Calu3 (cell line): Measurements from ENCODE around the gene RAB11FIP4. TPM values are rescaled to one million over a fixed set of nuclear protein-coding genes. Genes with fewer than 3 reads are reported as not detected.
A peak's percentile ranks its signal among the peaks of the same experiment; 100 is the strongest.

ENCODE experiments used
- BruUV-seq: library from RNA; stranded (reverse); fragments of 400-500 nt; replicated peaks from 2 replicates; lab custom pipeline; 2021; lab: Mats Ljungman, UMichigan
- CTCF ChIA-PET: fragments of 300-600 bp; sonication (Branson Sonifier 250); formaldehyde crosslinking; loops from one replicate; lab custom pipeline; 2022; ENCODE audit warnings: antibody characterized with exemption; lab: Charles Lee
- DNase-seq: peaks from one replicate; pipeline ENCODE4 v3.0.0; 2022
- H3K27ac Mint-ChIP-seq: one replicate; pipeline ENCODE4 v1.8.0; 2022; ENCODE audit warnings: mixed read lengths; ENCODE audit not compliant: unreplicated experiment
- H3K27me3 Mint-ChIP-seq: one replicate; pipeline ENCODE4 v1.8.0; 2022; ENCODE audit warnings: mixed read lengths; ENCODE audit not compliant: unreplicated experiment
- H3K36me3 Mint-ChIP-seq: one replicate; pipeline ENCODE4 v1.8.0; 2022; ENCODE audit warnings: mild to moderate bottlenecking, moderate library complexity, mixed read lengths; ENCODE audit not compliant: insufficient read depth, unreplicated experiment
- H3K4me1 Mint-ChIP-seq: one replicate; pipeline ENCODE4 v1.8.0; 2022; ENCODE audit warnings: mild to moderate bottlenecking, low read depth, mixed read lengths; ENCODE audit not compliant: unreplicated experiment
- H3K4me3 Mint-ChIP-seq: one replicate; pipeline ENCODE4 v1.8.0; 2022; ENCODE audit warnings: mild to moderate bottlenecking, low read depth, moderate library complexity, mixed read lengths; ENCODE audit not compliant: unreplicated experiment
- H3K9me3 Mint-ChIP-seq: one replicate; pipeline ENCODE4 v1.8.0; 2022; ENCODE audit warnings: low read depth, mixed read lengths; ENCODE audit not compliant: unreplicated experiment
- CTCF ChIP-seq: fragments of 200-600 bp; IDR thresholded peaks from one replicate; pipeline ENCODE4 v1.8.0; 2022; ENCODE audit warnings: antibody characterized with exemption; ENCODE audit not compliant: unreplicated experiment
- intact Hi-C: fragments of 100-400 bp; cut with micrococcal nuclease; formaldehyde crosslinking; loops from one replicate; pipeline ENCODE4 v1.10.0; 2022; ENCODE audit not compliant: unreplicated experiment
- total RNA-seq: library from RNA; stranded (reverse); gene quantifications from 2 replicates; pipeline ENCODE4 v1.2.3, GENCODE V29; 2022

Gene RAB11FIP4
- total RNA-seq, 1 experiment from 2014 or later, result 27.9 TPM

- Mint-ChIP-seq H3K36me3 (peaks cover 18% of the 10 kb centered on the region), H3K4me1 (peaks cover 8% of the 10 kb centered on the region), H3K9me3 (no peaks in the 10 kb centered on the region), H3K27me3 (no peaks in the 10 kb centered on the region), H3K27ac (no peak overlapping the region), H3K4me3 (no peak overlapping the region)
- no peak for TF ChIP-seq CTCF
- no TSS peak for BruUV-seq
- intact Hi-C loops, result no loop called here
- DNase-seq, result no peak
- CTCF ChIA-PET, result no interaction called here
Measured at GRCh38 chr17:31530391-31530985, 139.0 kb downstream of the RAB11FIP4 start.

GRCh38 chr17:31531336-31531980, 140.0 kb downstream of the RAB11FIP4 start:
- Mint-ChIP-seq H3K9me3 (no peaks in the 10 kb centered on the region), H3K4me1 (peaks cover 8% of the 10 kb centered on the region), H3K27me3 (no peaks in the 10 kb centered on the region), H3K4me3 (no peak overlapping the region), H3K36me3 (peaks cover 12% of the 10 kb centered on the region), H3K27ac (no peak overlapping the region)
- no peak for DNase-seq
- TF ChIP-seq CTCF, result no peak
- CTCF ChIA-PET, result no interaction called here
- intact Hi-C loops, result no loop called here
- BruUV-seq, result no TSS peak

- CTCF ChIA-PET, result no interaction called here
Measured at GRCh38 chr17:31532081-31532480, 140.6 kb downstream of the RAB11FIP4 start.

GRCh38 chr17:31532526-31532925, 141.1 kb downstream of the RAB11FIP4 start:
- peaks cover 8% of the 10 kb centered on the region for H3K4me1 Mint-ChIP-seq
- H3K27ac Mint-ChIP-seq, result no peak overlapping the region
- H3K9me3 Mint-ChIP-seq, result no peaks in the 10 kb centered on the region
- BruUV-seq, result no TSS peak
- H3K27me3 Mint-ChIP-seq, result no peaks in the 10 kb centered on the region
- DNase-seq, result no peak
- CTCF ChIA-PET, result no interaction called here
- intact Hi-C loops, result no loop called here
- H3K4me3 Mint-ChIP-seq, result no peak overlapping the region
- H3K36me3 Mint-ChIP-seq, result peaks cover 12% of the 10 kb centered on the region
- TF ChIP-seq CTCF, result no peak

More at GRCh38 chr17:31532081-31532480, 140.6 kb downstream of the RAB11FIP4 start:
- Mint-ChIP-seq H3K9me3 (no peaks in the 10 kb centered on the region), H3K4me3 (no peak overlapping the region), H3K4me1 (peaks cover 8% of the 10 kb centered on the region), H3K36me3 (peaks cover 12% of the 10 kb centered on the region), H3K27me3 (no peaks in the 10 kb centered on the region), H3K27ac (no peak overlapping the region)
- no peak for DNase-seq
- intact Hi-C loops, result no loop called here
- BruUV-seq, result TSS peak; percentile 26
- no peak for TF ChIP-seq CTCF
